GOT3 (cell line): Measurements from ENCODE around the gene SEC24B.
"Not testable (repeated sequence)": the region's sequence is repeated elsewhere in the genome, so short reads cannot be mapped to it uniquely, and the experiment has no call there.

Experiments used
- DNase-seq: peaks from one replicate; lab custom pipeline; 2025; ENCODE audit warnings: mixed read lengths; lab: John Stamatoyannopoulos, UW

Gene SEC24B

GRCh38 chr4:109432696-109433095, 919 bp upstream of the SEC24B start:
- DNase-seq = no peak

GRCh38 chr4:109434007-109434971, 674 bp downstream of the SEC24B start:
- DNase-seq = no peak

GRCh38 chr4:109435635-109436034, 2.0 kb downstream of the SEC24B start:
- DNase-seq = no peak

- DNase-seq = no peak
Observed at GRCh38 chr4:109436504-109436903, 2.9 kb downstream of the SEC24B start.

GRCh38 chr4:109440948-109441347, 7.3 kb downstream of the SEC24B start:
- DNase-seq = no peak

GRCh38 chr4:109441862-109442458, 8.3 kb downstream of the SEC24B start:
- DNase-seq = no peak

GRCh38 chr4:109444182-109444844, 10.7 kb downstream of the SEC24B start:
- no peak for DNase-seq

GRCh38 chr4:109447278-109447677, 13.7 kb downstream of the SEC24B start:
- DNase-seq = no peak

GRCh38 chr4:109451544-109452273, 18.1 kb downstream of the SEC24B start:
- no peak for DNase-seq

- DNase-seq = not testable (repeated sequence)
Observed at GRCh38 chr4:109453110-109453509, 19.5 kb downstream of the SEC24B start.

- DNase-seq = no peak
Observed at GRCh38 chr4:109462297-109462696, 28.7 kb downstream of the SEC24B start.

GRCh38 chr4:109462802-109463201, 29.2 kb downstream of the SEC24B start:
- no peak for DNase-seq

GRCh38 chr4:109465069-109465468, 31.5 kb downstream of the SEC24B start:
- DNase-seq = no peak

GRCh38 chr4:109469915-109470314, 36.3 kb downstream of the SEC24B start:
- DNase-seq = no peak

GRCh38 chr4:109472343-109472761, 38.7 kb downstream of the SEC24B start:
- DNase-seq = no peak

- no peak for DNase-seq
Observed at GRCh38 chr4:109473824-109474223, 40.2 kb downstream of the SEC24B start.

GRCh38 chr4:109486007-109486406, 52.4 kb downstream of the SEC24B start:
- no peak for DNase-seq

- no peak for DNase-seq
Observed at GRCh38 chr4:109494563-109494962, 60.9 kb downstream of the SEC24B start.

- DNase-seq = no peak
Observed at GRCh38 chr4:109495514-109495913, 61.9 kb downstream of the SEC24B start.

- DNase-seq = no peak
Observed at GRCh38 chr4:109496875-109497274, 63.3 kb downstream of the SEC24B start.

GRCh38 chr4:109497511-109497910, 63.9 kb downstream of the SEC24B start:
- DNase-seq = no peak

- no peak for DNase-seq
Observed at GRCh38 chr4:109499513-109499912, 65.9 kb downstream of the SEC24B start.
